ENCODE results near the gene FMN2. TPM values are rescaled to one million over a fixed set of nuclear protein-coding genes. Genes with fewer than 3 reads are reported as not detected.

FMN2 gene
- total RNA-seq, 2 experiments from 2014 or later: not detected

- no peak for ATAC-seq
- H3K27me3 Mint-ChIP-seq: no peaks in the 10 kb centered on the region
- H3K4me1 Mint-ChIP-seq: no peaks in the 10 kb centered on the region
- DNase-seq: no peak
- CTCF ChIA-PET: no interaction called here
- H3K4me3 Mint-ChIP-seq: no peak overlapping the region
- H3K9me3 Mint-ChIP-seq (ENCODE audit: low read depth): no peaks in the 10 kb centered on the region
- no peaks in the 10 kb centered on the region for H3K36me3 Mint-ChIP-seq
- H3K27ac Mint-ChIP-seq: no peak overlapping the region
Measured at GRCh38 chr1:240468656-240469055, 377.0 kb downstream of the FMN2 start.

GRCh38 chr1:240474133-240474614 lies 382.5 kb downstream of the FMN2 start:
- Mint-ChIP-seq H3K9me3 (ENCODE audit: low read depth) (peaks cover 7% of the 10 kb centered on the region), H3K4me1 (no peaks in the 10 kb centered on the region), H3K4me3 (no peak overlapping the region), H3K27me3 (no peaks in the 10 kb centered on the region), H3K36me3 (peaks cover 1% of the 10 kb centered on the region), H3K27ac (no peak overlapping the region)
- no peak for ATAC-seq
- DNase-seq: no peak
- CTCF ChIA-PET: interaction anchor here (0.7 kb wide), 1 partner anchor 522 kb away, joined by 3 read pairs; no protein-coding TSS in a partner anchor

DNA sequence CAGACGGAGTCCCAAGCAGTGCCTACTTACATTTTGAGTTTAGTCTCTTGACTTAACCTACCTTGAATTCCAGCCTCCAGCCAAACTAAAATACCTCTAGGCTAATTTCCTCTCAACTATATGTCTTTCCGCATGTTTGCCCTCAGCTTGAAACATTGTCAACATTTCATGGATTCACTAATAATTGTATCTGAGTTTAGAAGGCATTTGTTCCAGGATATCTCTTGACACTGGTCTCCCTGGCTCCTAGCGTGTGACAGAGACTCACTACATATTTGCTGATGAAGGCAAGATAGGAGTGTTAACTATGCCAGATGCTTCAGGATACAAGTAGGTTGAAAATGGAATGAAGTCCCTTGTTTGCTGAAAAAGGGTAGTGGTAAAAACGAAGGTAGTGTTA lies 384.1 kb downstream of the FMN2 start:
- Mint-ChIP-seq H3K9me3 (ENCODE audit: low read depth) (peaks cover 7% of the 10 kb centered on the region), H3K4me3 (no peak overlapping the region), H3K4me1 (no peaks in the 10 kb centered on the region), H3K27ac (no peak overlapping the region), H3K36me3 (peaks cover 1% of the 10 kb centered on the region), H3K27me3 (no peaks in the 10 kb centered on the region)
- ATAC-seq: no peak
- CTCF ChIA-PET: no interaction called here
- DNase-seq: no peak

GRCh38 chr1:240478536-240478935 lies 386.9 kb downstream of the FMN2 start:
- ATAC-seq (no peak), DNase-seq (no peak)
- Mint-ChIP-seq H3K4me3 (no peak overlapping the region), H3K27ac (no peak overlapping the region), H3K9me3 (ENCODE audit: low read depth) (peaks cover 7% of the 10 kb centered on the region), H3K4me1 (no peaks in the 10 kb centered on the region), H3K36me3 (peaks cover 1% of the 10 kb centered on the region), H3K27me3 (no peaks in the 10 kb centered on the region)
- CTCF ChIA-PET: no interaction called here

DNA sequence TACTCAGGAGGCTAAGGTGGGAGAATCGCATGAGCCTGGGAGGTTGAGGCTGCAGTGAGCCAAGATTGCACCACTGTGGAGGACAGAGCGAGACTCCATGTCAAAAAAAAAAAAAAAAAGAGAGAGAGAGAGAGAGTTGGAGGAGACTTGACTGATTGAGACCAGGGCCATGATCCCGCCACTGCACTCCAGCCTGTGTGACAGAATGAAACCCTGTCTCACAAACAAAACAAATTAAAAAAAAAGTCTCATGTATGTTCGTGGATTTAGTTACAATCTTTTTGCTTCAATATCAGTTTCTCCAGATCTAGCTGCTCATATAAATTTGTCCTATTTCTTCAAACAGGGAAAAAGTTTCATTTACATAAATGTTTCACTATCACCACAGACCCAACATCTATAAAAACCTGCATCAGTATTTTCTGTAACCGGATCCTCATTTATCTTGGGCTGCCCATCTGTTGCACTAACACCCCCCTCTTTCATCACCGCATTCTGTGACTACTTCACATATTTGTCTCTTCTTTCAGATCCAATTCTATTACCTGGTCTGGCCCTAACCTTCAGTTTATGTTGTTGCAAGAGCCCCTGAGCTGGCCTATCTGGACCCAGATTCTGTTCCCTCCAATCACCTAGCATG lies 393.2 kb downstream of the FMN2 start:
- DNase-seq (no peak), ATAC-seq (no peak)
- H3K27ac Mint-ChIP-seq: no peak overlapping the region
- no peaks in the 10 kb centered on the region for H3K36me3 Mint-ChIP-seq
- H3K4me1 Mint-ChIP-seq: no peaks in the 10 kb centered on the region
- H3K4me3 Mint-ChIP-seq: no peak overlapping the region
- CTCF ChIA-PET: no interaction called here
- no peaks in the 10 kb centered on the region for H3K27me3 Mint-ChIP-seq
- peaks cover 6% of the 10 kb centered on the region for H3K9me3 Mint-ChIP-seq (ENCODE audit: low read depth)

- DNase-seq (no peak), ATAC-seq (no peak)
- Mint-ChIP-seq H3K4me1 (no peaks in the 10 kb centered on the region), H3K4me3 (no peak overlapping the region), H3K27me3 (no peaks in the 10 kb centered on the region), H3K27ac (no peak overlapping the region), H3K9me3 (ENCODE audit: low read depth) (peaks cover 6% of the 10 kb centered on the region), H3K36me3 (no peaks in the 10 kb centered on the region)
- CTCF ChIA-PET: interaction anchor here (0.9 kb wide), 1 partner anchor 15 kb away, joined by 3 read pairs; no protein-coding TSS in a partner anchor
Measured at GRCh38 chr1:240486611-240487010, 394.9 kb downstream of the FMN2 start.

DNA sequence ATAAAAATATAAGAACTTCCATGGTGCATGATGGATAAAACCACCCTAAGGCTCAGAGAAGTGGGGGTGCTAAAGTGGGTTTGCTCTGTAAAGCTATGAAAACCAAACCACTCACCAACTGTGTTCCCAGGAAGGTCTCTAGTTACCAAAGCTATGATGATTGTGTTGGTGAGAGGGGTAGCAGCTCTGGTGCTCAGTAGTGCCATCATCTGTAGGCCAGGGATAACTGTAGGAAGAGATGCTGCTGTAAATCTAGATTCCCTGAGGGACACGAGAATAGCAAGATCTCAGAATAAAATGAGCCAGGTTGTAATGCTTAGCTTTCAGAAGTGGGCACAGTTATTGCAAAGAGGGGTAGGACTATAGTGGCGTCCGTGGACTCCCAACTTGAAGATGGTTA lies 395.8 kb downstream of the FMN2 start:
- Mint-ChIP-seq H3K27me3 (no peaks in the 10 kb centered on the region), H3K36me3 (no peaks in the 10 kb centered on the region), H3K9me3 (ENCODE audit: low read depth) (peaks cover 10% of the 10 kb centered on the region), H3K4me3 (no peak overlapping the region), H3K4me1 (no peaks in the 10 kb centered on the region), H3K27ac (no peak overlapping the region)
- DNase-seq: no peak
- CTCF ChIA-PET: no interaction called here
- no peak for ATAC-seq

- Mint-ChIP-seq H3K4me3 (no peak overlapping the region), H3K4me1 (no peaks in the 10 kb centered on the region), H3K36me3 (no peaks in the 10 kb centered on the region), H3K9me3 (ENCODE audit: low read depth) (peaks cover 11% of the 10 kb centered on the region), H3K27me3 (no peaks in the 10 kb centered on the region), H3K27ac (no peak overlapping the region)
- CTCF ChIA-PET: no interaction called here
- ATAC-seq (no peak), DNase-seq (no peak)
Measured at GRCh38 chr1:240491156-240491555, 399.5 kb downstream of the FMN2 start.

- H3K27ac Mint-ChIP-seq: no peak overlapping the region
- DNase-seq (no peak), ATAC-seq (no peak)
- H3K27me3 Mint-ChIP-seq: no peaks in the 10 kb centered on the region
- H3K4me3 Mint-ChIP-seq: no peak overlapping the region
- H3K36me3 Mint-ChIP-seq: no peaks in the 10 kb centered on the region
- peaks cover 10% of the 10 kb centered on the region for H3K9me3 Mint-ChIP-seq (ENCODE audit: low read depth)
- CTCF ChIA-PET: no interaction called here
- H3K4me1 Mint-ChIP-seq: no peaks in the 10 kb centered on the region
Measured at GRCh38 chr1:240491796-240492195, 400.1 kb downstream of the FMN2 start.

GRCh38 chr1:240492832-240493440 lies 401.3 kb downstream of the FMN2 start:
- Mint-ChIP-seq H3K27ac (no peak overlapping the region), H3K27me3 (no peaks in the 10 kb centered on the region), H3K9me3 (ENCODE audit: low read depth) (peaks cover 16% of the 10 kb centered on the region), H3K4me1 (no peaks in the 10 kb centered on the region), H3K36me3 (no peaks in the 10 kb centered on the region), H3K4me3 (no peak overlapping the region)
- ATAC-seq (no peak), DNase-seq (no peak)
- CTCF ChIA-PET: no interaction called here

- Mint-ChIP-seq H3K27ac (no peak overlapping the region), H3K36me3 (no peaks in the 10 kb centered on the region), H3K27me3 (no peaks in the 10 kb centered on the region), H3K4me3 (no peak overlapping the region), H3K9me3 (ENCODE audit: low read depth) (peaks cover 21% of the 10 kb centered on the region), H3K4me1 (no peaks in the 10 kb centered on the region)
- CTCF ChIA-PET: no interaction called here
- DNase-seq: no peak
- no peak for ATAC-seq
Measured at GRCh38 chr1:240495601-240496000, 403.9 kb downstream of the FMN2 start.

- Mint-ChIP-seq H3K9me3 (ENCODE audit: low read depth) (peaks cover 21% of the 10 kb centered on the region), H3K36me3 (no peaks in the 10 kb centered on the region), H3K4me3 (no peak overlapping the region), H3K27ac (no peak overlapping the region), H3K4me1 (no peaks in the 10 kb centered on the region), H3K27me3 (no peaks in the 10 kb centered on the region)
- CTCF ChIA-PET: no interaction called here
- no peak for DNase-seq
- no peak for ATAC-seq
Measured at GRCh38 chr1:240496356-240496755, 404.7 kb downstream of the FMN2 start.

DNA sequence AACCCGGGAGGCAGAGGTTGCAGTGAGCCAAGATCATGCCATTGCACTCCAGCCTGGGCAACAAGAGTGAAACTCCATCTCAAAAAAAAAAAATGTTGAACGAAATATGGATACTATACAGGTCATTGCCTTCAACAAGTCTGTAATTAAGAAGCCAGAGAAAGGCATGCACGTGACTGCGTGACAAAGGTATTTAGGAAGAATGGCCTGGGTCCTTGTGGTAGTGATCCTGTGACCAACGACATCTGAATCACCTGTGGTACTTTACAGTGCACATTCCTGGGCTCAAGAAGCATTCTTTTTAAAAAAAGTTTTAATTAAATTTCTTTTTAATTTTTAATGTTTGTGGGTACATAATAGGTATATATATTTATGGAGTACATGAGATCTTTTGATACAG lies 405.3 kb downstream of the FMN2 start:
- Mint-ChIP-seq H3K9me3 (ENCODE audit: low read depth) (peaks cover 17% of the 10 kb centered on the region), H3K27me3 (no peaks in the 10 kb centered on the region), H3K36me3 (no peaks in the 10 kb centered on the region), H3K4me3 (no peak overlapping the region), H3K27ac (no peak overlapping the region), H3K4me1 (no peaks in the 10 kb centered on the region)
- no peak for DNase-seq
- no peak for ATAC-seq
- CTCF ChIA-PET: no interaction called here

GRCh38 chr1:240497908-240498307 lies 406.2 kb downstream of the FMN2 start:
- no peak for ATAC-seq
- H3K4me1 Mint-ChIP-seq: no peaks in the 10 kb centered on the region
- no peak overlapping the region for H3K27ac Mint-ChIP-seq
- CTCF ChIA-PET: no interaction called here
- peaks cover 16% of the 10 kb centered on the region for H3K9me3 Mint-ChIP-seq (ENCODE audit: low read depth)
- DNase-seq: no peak
- H3K27me3 Mint-ChIP-seq: no peaks in the 10 kb centered on the region
- no peak overlapping the region for H3K4me3 Mint-ChIP-seq
- no peaks in the 10 kb centered on the region for H3K36me3 Mint-ChIP-seq

Data from activated CD8-positive, alpha-beta memory T cell treated with anti-CD3 and anti-CD28 coated beads, Interleukin-2, amount 10 ng/mL, durations not matched to agents 7 days and 5 days (primary cell).